Right lobe of liver (tissue), 4 donors: ENCODE measurements around the gene IL17B.

ENCODE experiments used
- CTCF ChIP-seq, 4 donors: fragments of 200-600 bp in 3 of 4; fragments of 450-650 bp in 1 of 4; IDR thresholded peaks; one replicate each; pipeline versions ENCODE4 v1.5.1 to v1.8.0; 2016 to 2022; ENCODE audit warnings: antibody characterized with exemption in 4 of 4, mild to moderate bottlenecking in 2 of 4
- POLR2A ChIP-seq: fragments of 450-650 bp; IDR thresholded peaks from one replicate; pipeline ENCODE4 v1.6.1; 2017; ENCODE audit warnings: antibody characterized with exemption, mild to moderate bottlenecking
- donor health status: DM: no; HTN: no; CAD: no.
- donor health status: DM: no; HTN: no; CAD: no.
- donor health status: DM: no; HTN: yes; CAD: no.

- TF ChIP-seq CTCF (IDR thresholded peaks at IDR 0.05): no peak
- TF ChIP-seq POLR2A: no peak
These were observed 23.2 kb upstream of the IL17B start for GRCh38 chr5:149402291-149402690.
